Endothelial cell of umbilical vein (primary cell): ENCODE results near the gene TGM3. TPM values are rescaled to one million over a fixed set of nuclear protein-coding genes. Genes with fewer than 3 reads are reported as not detected.

ENCODE experiments used
- BruUV-seq: library from RNA; stranded (reverse); fragments of 400-500 nt; replicated peaks from 2 replicates; lab custom pipeline; 2021; lab: Mats Ljungman, UMichigan
- CTCF ChIA-PET: fragments of 300-600, 350-600 bp; sonication (Branson Sonifier 250); formaldehyde crosslinking; loops from one replicate; lab custom pipeline; 2021; ENCODE audit warnings: antibody characterized with exemption, inconsistent platforms; lab: Charles Lee
- POLR2A ChIA-PET: fragments of 300-600, 350-600 bp; sonication (Branson Sonifier 250); formaldehyde crosslinking; loops from one replicate; lab custom pipeline; 2021; ENCODE audit warnings: antibody characterized with exemption, inconsistent platforms; lab: Charles Lee
- DNase-seq: peaks from one replicate; pipeline ENCODE4 v3.0.0-alpha.2; 2011; ENCODE audit warnings: low read depth, low spot score
- FAIRE-seq: peaks from 2 replicates; lab custom pipeline; 2011; peaks lifted over from hg19 to GRCh38; lab: Jason Lieb, UNC
- H2AFZ ChIP-seq: 2 replicates; pipeline ENCODE4 v1.6.0; 2012; ENCODE audit warnings: low read depth, low read length, control low read depth, inconsistent platforms
- H3K27ac ChIP-seq: 2 replicates; pipeline ENCODE4 v1.5.1; 2011; ENCODE audit warnings: low read depth, mild to moderate bottlenecking, control low read depth, low read length, moderate library complexity; ENCODE audit not compliant: insufficient read depth
- H3K27me3 ChIP-seq, 2 experiments: 2 replicates each; pipeline versions ENCODE4 v1.6.0 to v1.6.1; 2011; ENCODE audit warnings: low read length in 2 of 2, mixed read lengths in 1 of 2; ENCODE audit not compliant: control insufficient read depth in 2 of 2, insufficient read depth in 2 of 2
- H3K36me3 ChIP-seq, 2 experiments: 2 replicates in 1 of 2; 3 replicates in 1 of 2; pipeline ENCODE4 v1.5.1; 2011; ENCODE audit warnings: low read length in 2 of 2, mild to moderate bottlenecking in 1 of 2, moderate library complexity in 1 of 2; ENCODE audit not compliant: control insufficient read depth in 2 of 2, insufficient read depth in 2 of 2; ENCODE audit errors: extremely low read depth in 1 of 2
- H3K4me1 ChIP-seq: 3 replicates; pipeline ENCODE4 v1.5.1; 2011; ENCODE audit warnings: mild to moderate bottlenecking, low read length; ENCODE audit not compliant: control insufficient read depth, insufficient read depth; ENCODE audit errors: extremely low read depth
- H3K4me2 ChIP-seq: 2 replicates; pipeline ENCODE4 v1.6.1; 2011; ENCODE audit warnings: low read length, control low read depth, mixed read lengths; ENCODE audit not compliant: insufficient read depth
- H3K4me3 ChIP-seq, 3 experiments: fragments of 200-600 bp in 1 of 3; sonication (generic), shearing (Covaris generic) in 1 of 3; replicated peaks in 1 of 3; 2 replicates each; pipeline ENCODE4 v1.5.1; 2011 to 2016; ENCODE audit warnings: control low read depth in 3 of 3, low read length in 3 of 3, mild to moderate bottlenecking in 2 of 3, inconsistent platforms in 1 of 3, low read depth in 1 of 3, moderate library complexity in 1 of 3; ENCODE audit not compliant: insufficient read depth in 1 of 3
- H3K79me2 ChIP-seq: 2 replicates; pipeline ENCODE4 v1.6.0; 2012; ENCODE audit warnings: low read length, inconsistent platforms; ENCODE audit not compliant: control insufficient read depth, insufficient read depth
- H3K9ac ChIP-seq: replicated peaks from 2 replicates; pipeline ENCODE3; 2011; ENCODE audit warnings: low read length, control low read depth; ENCODE audit not compliant: insufficient read depth; ENCODE audit errors: extremely low read depth
- H3K9me1 ChIP-seq: replicated peaks from 3 replicates; pipeline ENCODE4 v1.6.0; 2011; ENCODE audit warnings: mild to moderate bottlenecking, low read length; ENCODE audit not compliant: control insufficient read depth, insufficient read depth; ENCODE audit errors: extremely low read depth
- H3K9me3 ChIP-seq: replicated peaks from 2 replicates; pipeline ENCODE4 v1.5.1; 2012; ENCODE audit warnings: low read length, inconsistent platforms; ENCODE audit not compliant: control insufficient read depth, insufficient read depth
- H4K20me1 ChIP-seq: replicated peaks from 2 replicates; pipeline ENCODE3; 2011; ENCODE audit warnings: mild to moderate bottlenecking, low read length; ENCODE audit not compliant: control insufficient read depth, insufficient read depth; ENCODE audit errors: extremely low read depth
- EZH2 ChIP-seq: IDR thresholded peaks from 2 replicates; pipeline ENCODE4 v1.6.1; 2012; ENCODE audit warnings: borderline replicate concordance, low read depth, mild to moderate bottlenecking, moderate library complexity, low read length, inconsistent platforms; ENCODE audit not compliant: severe bottlenecking
- FOS ChIP-seq: IDR thresholded peaks from 2 replicates; pipeline ENCODE4 v1.6.1; 2011; ENCODE audit warnings: mild to moderate bottlenecking, low read length, moderate library complexity, borderline replicate concordance; ENCODE audit not compliant: insufficient read depth
- JUN ChIP-seq: IDR thresholded peaks from 2 replicates; pipeline ENCODE4 v1.6.1; 2011; ENCODE audit warnings: borderline replicate concordance, low read depth; ENCODE audit not compliant: insufficient read length, insufficient read depth
- MAX ChIP-seq: IDR thresholded peaks from 2 replicates; pipeline ENCODE4 v1.6.1; 2011; ENCODE audit not compliant: insufficient read depth, insufficient read length
- POLR2A ChIP-seq: IDR thresholded peaks from 2 replicates; pipeline ENCODE4 v1.6.1; 2012; ENCODE audit warnings: low read depth, mild to moderate bottlenecking, control low read depth, low read length
- dilution Hi-C: fragments of 300-500 bp; cut with MboI; formaldehyde crosslinking; loops from one replicate; pipeline ENCODE4 v1.15.0; 2019; ENCODE audit warnings: low sequenced_read_pairs; ENCODE audit not compliant: extremely low pct_ligation_motif_present
- intact Hi-C: fragments of 100-400 bp; cut with micrococcal nuclease; formaldehyde crosslinking; loops from one replicate; pipeline ENCODE4 v1.10.0; 2022
- polyA plus RNA-seq, 4 experiments: library from polyadenylated mRNA; depleted of rRNA in 3 of 4; stranded (reverse) in 3 of 4; unstranded in 1 of 4; fragments of >200 nt; gene quantifications; 2 replicates each; pipeline versions ENCODE4 v1.2.1 to v1.2.3, GENCODE V29; 2011 to 2012; ENCODE audit warnings: missing spikeins in 1 of 4
- total RNA-seq: library from RNA; stranded (reverse); gene quantifications from 2 replicates; pipeline ENCODE4 v1.2.3, GENCODE V29; 2021
- TF ChIP-seq, protein P1 (sequence below), 2 donors: IDR thresholded peaks; 1 replicate in 1 of 2; 2 replicates in 1 of 2; pipeline ENCODE4 v1.5.1; 2011; ENCODE audit warnings: low read length in 2 of 2, mild to moderate bottlenecking in 2 of 2, moderate library complexity in 2 of 2, control low read depth in 1 of 2, inconsistent platforms in 1 of 2, low read depth in 1 of 2; ENCODE audit not compliant: insufficient read depth in 1 of 2; ENCODE audit errors: extremely low read depth in 1 of 2

TGM3 gene
- total and polyA plus RNA-seq, 2 donors (not counting 3 experiments of a cell fraction or from before 2014, with no cell fraction given), result not detected

DNA sequence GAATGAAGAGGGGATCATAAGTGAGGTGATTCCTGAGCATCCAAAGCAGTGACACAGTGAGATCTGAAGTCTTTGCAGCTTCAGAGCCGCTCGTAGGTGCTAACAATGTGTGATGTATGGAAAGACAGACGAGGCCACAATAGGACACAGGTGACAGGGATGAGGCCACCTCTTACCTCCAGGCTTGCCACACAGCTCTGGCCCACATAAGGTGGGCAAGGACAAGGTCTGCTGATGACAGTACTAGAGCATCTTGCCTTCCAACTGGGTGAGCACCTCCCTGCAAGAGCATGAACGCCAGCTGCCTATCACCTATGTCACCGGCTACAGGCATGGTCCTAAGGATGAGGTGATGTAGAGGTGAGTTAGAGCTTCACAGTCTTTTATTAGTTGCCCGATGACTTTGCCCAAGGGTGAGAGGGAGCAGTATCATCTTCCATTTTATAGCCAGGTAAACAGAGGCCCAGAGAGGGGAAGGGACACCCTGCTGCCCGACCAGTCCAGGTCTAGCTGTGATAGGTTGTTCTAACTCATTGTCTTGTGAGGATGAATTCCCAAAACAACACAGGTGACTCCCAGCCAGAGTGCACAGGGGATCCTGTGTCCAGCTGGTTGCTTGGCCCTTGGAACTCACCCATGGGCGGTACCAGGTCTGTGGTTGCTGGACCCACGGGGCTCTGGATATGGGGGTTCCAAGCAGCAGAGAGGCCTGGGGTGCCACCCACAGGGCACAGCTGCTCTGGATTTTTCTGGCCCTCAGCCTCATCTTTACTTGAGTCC lies 78.7 kb downstream of the TGM3 start:
- BruUV-seq, result no TSS peak

More for the DNA sequence above, 78.7 kb downstream of the TGM3 start:
- no peaks in the 10 kb centered on the region for H3K9me3 ChIP-seq
- H3K4me3 ChIP-seq, result no peak overlapping the region
- TF ChIP-seq, protein P1, sequence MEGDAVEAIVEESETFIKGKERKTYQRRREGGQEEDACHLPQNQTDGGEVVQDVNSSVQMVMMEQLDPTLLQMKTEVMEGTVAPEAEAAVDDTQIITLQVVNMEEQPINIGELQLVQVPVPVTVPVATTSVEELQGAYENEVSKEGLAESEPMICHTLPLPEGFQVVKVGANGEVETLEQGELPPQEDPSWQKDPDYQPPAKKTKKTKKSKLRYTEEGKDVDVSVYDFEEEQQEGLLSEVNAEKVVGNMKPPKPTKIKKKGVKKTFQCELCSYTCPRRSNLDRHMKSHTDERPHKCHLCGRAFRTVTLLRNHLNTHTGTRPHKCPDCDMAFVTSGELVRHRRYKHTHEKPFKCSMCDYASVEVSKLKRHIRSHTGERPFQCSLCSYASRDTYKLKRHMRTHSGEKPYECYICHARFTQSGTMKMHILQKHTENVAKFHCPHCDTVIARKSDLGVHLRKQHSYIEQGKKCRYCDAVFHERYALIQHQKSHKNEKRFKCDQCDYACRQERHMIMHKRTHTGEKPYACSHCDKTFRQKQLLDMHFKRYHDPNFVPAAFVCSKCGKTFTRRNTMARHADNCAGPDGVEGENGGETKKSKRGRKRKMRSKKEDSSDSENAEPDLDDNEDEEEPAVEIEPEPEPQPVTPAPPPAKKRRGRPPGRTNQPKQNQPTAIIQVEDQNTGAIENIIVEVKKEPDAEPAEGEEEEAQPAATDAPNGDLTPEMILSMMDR (IDR thresholded peaks at IDR 0.05; ENCODE audit: extremely low read depth in 1 of 2, insufficient read depth in 1 of 2, low read depth in 1 of 2, low read length in 2 of 2), result no peak
- TF ChIP-seq EZH2, result no peak
- no peak for TF ChIP-seq MAX
- no peak for TF ChIP-seq FOS
- TF ChIP-seq POLR2A, result no peak
- no peak for TF ChIP-seq JUN
- dilution Hi-C loops, result no loop called here
- DNase-seq (no peak), FAIRE-seq (no peak)
- H3K9me1 ChIP-seq, result no peaks in the 10 kb centered on the region
- no peaks in the 10 kb centered on the region for H3K79me2 ChIP-seq
- intact Hi-C loops, result no loop called here
- H3K4me2 ChIP-seq, result no peak overlapping the region
- CTCF ChIA-PET, result interaction anchor here (0.7 to 2.2 kb wide), 4 partner anchors 11 to 1664 kb away, joined by 3 to 6 read pairs (median 4); no protein-coding TSS in a partner anchor
- H3K27ac ChIP-seq, result no peak overlapping the region
- no peak overlapping the region for H3K9ac ChIP-seq
- POLR2A ChIA-PET, result no interaction called here
- no peaks in the 10 kb centered on the region for H4K20me1 ChIP-seq
- no peak overlapping the region for H2AFZ ChIP-seq
- peaks cover 0 to 1% of the 10 kb centered on the region in 2 experiments for H3K27me3 ChIP-seq
- H3K36me3 ChIP-seq, result no peaks in the 10 kb centered on the region
- H3K4me1 ChIP-seq, result no peaks in the 10 kb centered on the region
